SKM-1 (cell line): ENCODE results near the gene HDAC4.

ENCODE experiments used
- DNase-seq: peaks from one replicate; lab custom pipeline; 2025; ENCODE audit not compliant: unreplicated experiment; lab: John Stamatoyannopoulos, UW

Gene HDAC4

DNA sequence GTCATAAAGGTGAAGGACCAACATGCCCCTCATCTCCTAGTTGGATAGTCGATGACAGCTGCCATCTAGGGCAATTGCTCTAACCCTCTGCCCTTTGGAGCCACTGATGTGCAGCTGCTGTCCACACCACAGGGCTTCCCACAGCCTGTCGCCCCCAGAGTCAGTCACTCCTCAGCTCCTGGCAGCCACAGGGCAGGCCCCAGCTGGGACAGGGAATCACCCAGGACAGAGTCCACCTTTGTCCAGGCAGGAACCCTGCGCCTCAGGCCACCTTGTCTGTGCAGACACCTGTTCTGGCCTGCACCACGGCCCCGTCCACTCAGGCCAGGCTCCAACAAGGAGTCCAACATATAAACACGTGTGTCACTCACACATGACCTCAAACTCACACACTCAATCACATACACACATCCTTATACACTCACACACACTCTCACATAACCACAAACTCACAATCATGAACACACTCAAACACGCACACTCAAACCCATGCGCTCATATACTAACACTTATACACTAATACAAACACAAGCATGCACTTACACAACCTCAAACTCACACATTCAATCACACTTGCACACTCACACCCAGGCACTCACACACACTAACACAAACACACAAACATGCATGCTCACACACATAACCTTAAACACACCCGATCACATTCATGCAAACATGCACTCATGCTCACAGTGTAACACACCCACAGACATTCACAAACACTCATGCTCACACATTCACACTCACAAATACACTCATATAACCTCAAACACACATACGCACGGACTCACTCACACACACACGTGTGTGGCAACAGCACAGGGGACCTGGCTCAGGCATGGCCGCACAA lies 29.7 kb downstream of the HDAC4 start:
- DNase-seq: no peak

DNA sequence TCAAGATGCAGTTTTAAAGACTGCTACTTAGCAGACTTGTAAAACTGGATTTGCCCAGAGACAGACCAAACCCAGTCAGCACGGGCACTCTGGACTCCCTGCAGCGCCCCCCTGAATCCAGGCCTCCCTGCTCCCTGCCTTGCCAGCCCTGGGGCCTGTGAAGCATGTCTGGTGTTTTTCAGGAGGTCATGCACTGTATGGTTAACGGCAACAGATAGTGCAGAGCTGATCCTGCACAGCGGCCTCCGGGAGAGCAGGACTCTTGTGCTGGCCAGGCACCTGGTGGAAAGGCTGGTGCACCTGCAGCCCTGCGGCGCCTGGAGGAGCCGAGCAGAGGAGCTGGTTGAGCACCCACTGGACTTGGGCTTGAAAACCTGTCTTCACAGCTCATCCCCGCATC lies 30.4 kb downstream of the HDAC4 start:
- DNase-seq: no peak

DNA sequence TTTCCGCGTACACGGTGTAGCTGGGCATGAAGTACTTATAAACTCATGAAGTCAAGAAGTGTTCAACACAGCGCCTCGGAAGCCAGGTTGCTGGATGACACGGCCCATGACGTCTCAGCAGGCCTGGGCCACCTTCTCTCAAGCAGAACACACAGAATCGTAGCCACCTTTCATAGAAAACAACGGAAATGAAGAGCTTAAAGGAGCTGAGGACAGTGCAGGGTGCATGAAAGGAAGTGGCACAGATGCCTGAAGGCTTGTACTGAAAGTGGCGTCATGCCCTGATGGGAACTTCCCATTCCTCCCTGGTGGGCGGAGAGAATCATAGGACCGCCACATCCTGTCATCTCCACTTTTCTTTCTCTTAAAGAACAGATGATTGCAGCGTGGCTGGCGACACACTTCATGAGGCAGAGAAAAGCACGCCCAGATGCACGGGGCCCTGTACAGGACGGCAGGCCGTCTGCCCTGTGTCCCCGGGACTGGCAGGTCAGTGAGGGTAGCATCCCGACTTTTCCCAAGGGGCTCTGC lies 31.1 kb downstream of the HDAC4 start:
- DNase-seq: no peak

DNA sequence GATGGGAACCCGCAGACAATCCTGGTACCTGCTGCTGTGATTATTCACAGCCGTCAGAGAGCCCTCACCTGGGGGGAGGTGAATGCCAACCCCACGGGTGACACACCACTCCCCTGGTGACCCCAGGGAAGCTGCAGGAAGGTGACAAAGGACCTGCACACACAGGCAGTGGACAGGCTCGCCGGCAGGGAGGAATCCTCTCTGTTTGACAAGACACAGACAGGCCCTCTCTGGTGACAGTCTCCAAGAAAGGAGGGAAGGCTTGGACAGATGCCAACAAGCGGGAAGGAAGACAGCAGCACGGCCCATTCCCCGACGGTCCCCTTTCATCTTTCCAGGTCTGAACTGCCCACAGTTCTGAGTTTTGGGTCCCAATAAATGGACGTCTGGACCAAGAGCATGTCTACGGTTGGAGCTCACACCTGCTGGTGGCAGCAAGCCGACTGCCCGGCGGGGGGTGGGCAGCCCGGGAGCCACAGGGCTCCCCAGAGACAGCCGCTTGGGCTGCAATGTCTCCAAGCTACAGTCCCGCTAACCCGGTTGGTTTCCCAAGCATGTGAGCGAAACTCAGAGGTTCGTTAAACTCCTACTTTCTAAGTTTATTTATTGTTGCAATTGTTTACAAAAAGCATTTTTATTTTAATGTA lies 31.8 kb downstream of the HDAC4 start:
- no peak for DNase-seq

DNA sequence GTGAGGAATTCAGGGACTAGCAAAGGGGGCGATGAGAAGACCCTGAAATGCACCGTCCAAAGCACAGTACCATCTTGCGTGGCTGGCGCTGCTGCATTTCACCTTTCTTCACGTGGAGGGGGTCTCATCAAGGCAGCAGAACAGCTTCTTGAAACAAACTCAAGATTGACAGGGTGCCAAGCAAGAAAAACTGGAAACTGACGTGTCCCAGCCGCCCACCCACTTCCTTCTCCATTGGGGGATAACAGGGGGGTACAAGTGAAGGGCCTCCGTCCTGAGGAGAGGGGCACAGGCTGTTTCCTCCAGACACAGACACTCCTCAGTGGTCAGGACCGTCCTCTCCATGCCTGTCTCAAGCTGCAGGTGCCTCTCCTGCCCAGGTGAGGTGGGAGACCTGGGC lies 32.5 kb downstream of the HDAC4 start:
- DNase-seq: no peak

DNA sequence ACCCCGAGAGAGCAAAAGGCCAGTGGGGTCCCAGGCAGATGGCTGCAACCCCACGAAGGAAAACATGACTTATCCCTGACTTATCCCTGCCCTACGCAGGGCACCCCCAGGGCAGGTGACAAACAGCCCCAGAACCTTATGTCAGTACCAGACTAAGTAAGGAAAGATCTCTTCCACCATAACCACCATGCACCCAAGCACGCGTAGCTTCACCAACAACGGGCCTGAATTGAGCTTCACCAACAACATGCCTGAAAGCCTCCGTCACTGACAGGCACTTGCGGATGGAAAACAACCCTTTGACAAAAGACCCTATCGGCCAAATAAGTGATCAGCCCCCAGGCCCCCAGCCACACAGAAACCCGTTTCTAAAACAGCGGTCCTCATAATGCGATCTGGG lies 34.1 kb downstream of the HDAC4 start:
- no peak for DNase-seq

DNA sequence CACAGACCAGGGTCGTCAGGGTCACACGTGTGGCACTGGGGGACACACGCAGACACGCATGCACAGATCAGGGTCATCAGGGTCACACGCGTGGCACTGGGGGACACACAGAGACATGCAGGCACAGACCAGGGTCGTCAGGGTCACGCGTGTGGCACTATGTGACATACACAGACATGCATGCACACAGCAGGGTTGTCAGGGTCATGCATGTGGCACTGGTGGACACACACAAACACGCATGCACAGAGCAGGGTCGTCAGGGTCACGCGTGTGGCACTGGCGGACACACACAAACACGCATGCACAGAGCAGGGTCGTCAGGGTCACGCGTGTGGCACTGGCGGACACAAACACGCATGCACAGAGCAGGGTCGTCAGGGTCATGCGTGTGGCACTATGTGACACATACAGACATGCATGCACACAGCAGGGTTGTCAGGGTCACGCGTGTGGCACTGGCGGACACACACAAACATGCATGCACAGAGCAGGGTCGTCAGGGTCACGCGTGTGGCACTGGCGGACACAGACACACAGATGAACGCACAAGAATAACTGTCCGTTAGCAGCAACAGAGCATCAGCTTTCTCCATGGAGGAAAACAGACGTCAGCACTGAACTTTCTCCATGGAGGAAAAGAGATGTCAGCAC lies 34.9 kb downstream of the HDAC4 start:
- no peak for DNase-seq

DNA sequence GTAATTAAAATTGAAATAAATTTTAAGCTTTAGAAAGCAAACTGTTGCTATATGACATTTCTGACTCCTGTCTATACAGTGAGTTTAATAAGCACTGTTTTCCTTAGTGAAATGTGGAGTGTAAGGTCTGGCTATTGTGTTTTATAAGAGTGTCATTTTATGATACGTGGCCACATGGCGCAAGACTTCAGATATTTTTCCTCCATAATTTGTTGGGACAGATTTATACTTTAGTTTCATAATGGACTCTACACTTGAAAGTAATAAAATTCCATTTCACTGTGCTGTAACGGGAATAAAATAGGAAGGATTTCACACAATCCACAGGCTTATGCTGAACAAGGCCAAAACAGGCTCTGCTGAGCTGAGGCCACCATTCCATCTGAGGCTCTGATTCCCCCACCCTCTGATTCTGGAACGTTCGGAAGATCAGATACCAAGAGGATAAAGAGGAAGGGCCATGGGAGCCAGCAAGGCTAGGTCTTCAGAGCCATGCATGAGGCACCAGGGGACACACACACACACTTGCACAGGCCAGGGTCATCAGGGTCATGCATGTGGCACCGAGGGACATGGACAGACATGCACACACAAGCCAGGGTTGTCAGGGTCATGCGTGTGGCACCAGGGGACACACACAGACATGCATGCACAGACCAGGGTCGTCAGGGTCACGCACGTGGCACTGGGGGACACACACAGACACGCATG lies 35.6 kb downstream of the HDAC4 start:
- DNase-seq: no peak

DNA sequence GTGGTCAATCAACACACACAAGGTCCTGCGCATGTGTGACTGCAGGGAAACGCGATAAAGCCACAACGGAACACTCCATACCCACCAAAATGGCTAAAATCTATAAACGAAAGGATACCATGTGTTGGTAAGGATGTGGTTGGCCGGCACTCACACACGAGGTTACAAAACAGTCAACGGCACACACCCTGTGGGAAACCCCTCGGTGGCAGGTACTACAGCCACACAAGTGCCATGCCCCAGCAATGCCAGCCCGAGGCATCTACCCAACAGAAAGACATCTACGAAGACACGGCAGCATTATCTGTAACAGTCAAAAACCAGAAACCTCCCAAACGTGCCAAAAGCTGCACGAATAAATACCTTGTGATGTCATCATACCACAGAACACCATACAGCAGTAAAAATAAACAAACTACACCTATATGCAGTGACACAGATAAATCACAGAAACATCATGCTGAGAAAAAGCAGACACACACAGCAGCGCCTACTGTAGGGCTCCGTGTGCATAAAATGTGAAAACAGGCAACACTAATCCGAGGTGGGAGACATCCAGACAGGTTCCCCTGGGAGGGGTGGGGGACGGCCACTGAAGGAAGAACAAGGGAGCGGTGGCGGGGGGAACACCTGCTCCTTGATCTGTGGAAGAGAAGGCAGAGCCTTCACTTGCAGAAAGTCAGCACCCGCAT lies 36.7 kb downstream of the HDAC4 start:
- DNase-seq: no peak

DNA sequence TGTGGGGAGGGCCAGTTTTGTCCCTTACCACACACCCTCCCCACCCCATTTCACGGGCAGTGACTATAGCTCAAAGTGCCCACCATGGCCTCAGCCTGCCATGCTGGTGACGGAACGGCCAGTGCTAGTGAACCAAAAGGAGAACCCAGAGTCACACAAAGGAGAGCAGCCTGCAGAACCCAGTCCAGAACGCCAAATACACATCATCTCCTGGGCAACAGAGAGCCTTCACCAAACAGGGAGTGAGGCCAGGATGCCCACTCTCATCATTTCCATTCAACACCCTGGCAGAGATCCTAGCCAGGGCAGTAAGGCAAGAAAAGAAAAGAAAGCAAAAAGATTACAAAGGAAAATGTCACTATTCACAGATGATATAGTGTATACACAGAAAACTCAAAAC lies 38.3 kb downstream of the HDAC4 start:
- no peak for DNase-seq

DNA sequence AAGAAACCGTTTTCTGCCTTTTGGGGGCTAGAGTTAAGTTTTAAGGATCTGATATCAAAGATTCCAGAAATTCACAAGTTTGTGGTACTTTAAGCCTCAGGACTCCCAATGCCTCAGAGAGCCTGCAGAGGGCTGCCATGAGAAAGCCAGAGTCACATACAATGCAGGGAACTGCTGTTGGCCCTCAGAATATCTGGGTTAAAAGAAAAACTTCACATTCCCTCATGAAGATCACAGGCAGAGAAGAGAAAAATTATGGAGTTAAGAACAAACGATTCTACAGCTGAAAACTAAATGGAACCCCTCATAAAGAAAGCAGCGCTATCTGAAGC lies 39.5 kb downstream of the HDAC4 start:
- no peak for DNase-seq

DNA sequence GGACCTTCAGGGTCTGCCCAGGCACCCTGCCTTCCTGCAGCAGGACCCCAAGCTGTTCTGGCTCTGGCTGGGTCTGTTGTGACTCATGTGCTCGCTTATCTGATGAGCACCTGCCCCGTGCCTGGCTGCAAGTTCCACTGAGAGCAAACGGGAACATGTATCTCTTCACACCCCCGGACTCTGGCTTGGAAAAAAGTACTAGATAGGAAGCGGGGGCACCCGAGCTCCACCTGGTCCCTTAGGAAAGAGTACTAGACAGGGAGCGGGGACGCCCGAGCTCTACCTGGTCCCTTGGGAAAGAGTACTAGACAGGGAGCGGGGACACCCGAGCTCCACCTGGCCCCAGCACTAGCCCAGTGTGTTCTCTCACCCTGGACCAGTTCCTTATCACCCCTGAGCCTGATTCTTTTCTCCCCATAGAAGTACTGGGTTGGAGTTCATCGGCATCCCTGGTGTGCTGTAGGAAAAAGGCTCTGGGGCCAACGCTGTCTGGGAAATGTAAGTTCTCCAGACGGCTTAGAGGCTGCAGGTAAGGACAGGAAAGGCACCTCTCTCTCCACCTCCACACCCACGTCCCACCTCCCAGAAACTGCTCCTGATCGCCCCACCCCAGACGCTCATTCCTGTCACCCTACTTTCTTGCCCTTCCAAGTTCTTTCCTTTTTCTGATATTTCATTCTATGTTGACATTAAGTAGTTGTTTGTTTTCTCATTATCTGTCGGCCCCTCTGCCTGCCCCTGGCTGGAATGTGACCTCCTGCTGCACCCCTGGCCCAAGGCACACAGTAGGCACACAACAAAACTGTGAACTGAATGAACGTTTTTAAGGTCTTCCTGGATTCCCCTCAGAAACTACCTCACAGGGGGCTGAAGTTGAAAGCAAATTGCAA lies 40.2 kb downstream of the HDAC4 start:
- DNase-seq: no peak

DNA sequence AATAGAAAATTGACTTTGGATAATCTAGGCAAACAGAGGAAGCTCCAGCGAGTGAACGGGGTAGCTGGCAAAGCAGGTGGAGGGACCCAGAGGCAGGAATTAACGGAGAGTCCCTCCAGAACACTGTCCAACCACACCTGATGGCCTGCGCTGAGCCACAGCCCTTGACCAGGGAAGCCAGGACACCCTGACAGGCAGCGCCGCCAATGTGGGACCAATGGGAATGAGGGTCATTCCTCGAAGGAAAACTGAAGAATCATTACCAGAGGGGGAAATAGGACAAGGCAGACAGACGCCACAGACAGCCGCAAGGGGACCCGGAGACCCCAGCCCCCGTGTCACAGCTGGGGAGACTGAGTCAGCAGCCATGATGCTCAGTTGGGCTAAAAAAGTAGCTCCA lies 40.8 kb downstream of the HDAC4 start:
- no peak for DNase-seq

DNA sequence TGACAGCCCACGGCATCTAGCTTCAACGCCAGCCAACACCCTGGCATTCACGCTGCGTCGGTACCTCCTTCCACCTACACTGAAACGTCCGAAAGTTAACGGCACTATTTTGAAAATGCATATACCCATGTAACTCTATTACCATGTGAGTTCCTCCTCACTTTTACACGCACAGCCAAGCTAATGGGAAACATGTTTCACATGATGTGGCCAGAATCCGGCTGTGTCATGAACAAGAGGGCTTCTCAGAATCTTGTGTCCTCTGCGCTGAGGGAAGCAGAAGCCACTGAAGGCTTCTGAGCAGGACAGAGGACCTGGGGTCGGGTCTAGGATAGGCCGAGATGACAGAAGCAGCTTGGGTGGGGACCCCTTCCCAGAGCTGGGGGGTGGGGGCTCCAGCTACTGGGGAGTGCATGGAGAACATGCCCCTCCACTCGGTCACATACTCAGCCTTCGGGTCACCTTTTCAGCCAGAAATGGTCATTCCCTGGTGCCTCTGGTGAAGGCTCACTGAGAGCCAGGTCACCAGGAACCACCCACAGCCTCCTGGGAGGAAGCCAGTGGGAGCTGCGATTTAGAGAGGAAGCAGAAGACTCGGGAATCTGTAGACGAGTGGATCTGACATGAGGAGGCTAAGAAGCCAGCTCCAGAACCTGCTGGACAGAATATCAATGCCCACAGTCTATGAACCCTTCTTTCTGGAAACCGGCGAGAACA lies 41.5 kb downstream of the HDAC4 start:
- DNase-seq: no peak

DNA sequence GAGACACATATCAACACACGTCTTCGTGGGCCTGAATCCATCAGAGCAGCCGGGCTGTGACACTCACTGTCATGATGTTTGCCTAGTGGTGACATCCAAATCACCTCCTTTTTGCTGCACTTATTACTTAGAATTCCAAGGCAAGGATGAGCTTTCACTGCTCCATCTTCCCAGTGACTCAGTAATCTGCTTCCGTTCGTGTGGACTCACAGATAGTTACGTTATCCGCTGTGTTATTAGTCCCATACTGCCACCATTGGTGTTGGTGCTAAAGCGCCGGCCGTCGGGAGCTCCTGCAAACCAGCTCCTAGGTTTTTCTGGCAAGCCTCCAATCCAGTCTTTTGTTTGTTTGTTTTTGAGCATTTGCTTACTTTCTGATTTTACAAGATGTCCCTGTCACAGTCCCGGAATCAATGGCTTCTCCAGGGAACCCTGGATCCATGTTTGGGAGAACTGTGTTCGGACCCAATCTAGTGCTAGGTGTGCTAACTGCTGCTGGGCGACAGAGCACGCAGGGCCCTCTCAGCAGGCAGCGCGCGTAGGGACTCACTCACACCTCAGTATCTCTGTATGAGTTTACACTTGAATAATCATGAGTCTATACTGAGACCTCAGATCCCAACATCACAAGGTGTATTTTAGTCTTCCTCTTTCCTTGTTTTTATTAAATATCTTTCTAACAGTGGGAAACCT lies 42.6 kb downstream of the HDAC4 start:
- no peak for DNase-seq

DNA sequence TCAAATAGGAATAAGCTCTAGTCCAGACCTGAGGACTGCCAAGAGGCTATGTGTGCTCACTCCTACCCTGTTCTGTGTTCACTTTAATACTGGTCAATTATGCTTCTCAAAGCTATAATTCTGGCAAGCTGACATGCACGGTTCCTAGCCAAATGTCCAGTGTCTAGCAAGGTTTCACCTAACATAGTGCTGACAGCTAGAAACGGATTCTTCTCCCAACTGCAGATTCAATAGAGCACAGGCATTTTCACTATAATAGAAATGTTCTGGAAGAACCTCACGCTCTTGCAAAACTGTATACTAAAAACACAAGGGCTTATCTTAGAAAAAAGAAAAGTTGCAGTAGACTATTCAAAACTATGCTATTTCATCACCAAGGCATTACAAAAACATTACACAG lies 45.1 kb downstream of the HDAC4 start:
- DNase-seq: no peak

DNA sequence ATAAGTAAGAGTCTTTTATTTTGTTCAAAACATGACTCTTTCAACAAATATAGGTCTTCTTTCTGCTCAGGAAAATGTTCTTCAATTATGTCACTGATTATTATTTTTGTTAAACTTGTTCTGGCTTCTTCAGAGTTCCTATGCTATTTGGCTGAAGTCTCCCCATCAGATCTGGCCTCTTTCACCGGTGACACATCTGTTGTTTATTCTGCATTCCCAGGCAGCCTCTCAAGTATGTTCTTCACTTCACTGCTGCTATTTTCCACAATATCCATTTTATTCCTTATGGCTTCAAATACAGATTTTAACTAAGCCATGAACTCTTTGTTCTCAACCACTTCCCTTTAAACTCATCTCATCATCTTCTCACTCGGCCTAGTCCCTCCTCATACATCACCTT lies 45.7 kb downstream of the HDAC4 start:
- DNase-seq: no peak

DNA sequence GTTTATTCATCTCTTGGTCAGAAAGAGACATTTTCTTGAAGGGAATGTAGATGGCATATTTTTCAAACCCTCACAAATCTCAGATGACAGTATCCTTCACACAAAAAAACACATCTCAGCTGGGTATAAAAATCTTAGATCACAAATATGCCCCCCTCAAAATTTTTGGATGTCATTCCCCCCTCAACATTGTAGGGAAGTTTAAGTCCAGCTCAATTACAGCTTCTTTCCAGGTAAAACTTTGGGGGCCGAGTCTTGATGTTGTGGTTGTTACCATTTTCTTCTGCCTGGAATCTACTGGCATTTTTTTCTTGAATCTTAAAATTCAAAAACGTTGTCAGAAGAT lies 46.1 kb downstream of the HDAC4 start:
- DNase-seq: no peak
